DMS153 treated with DMSO at 0.1 percent for 48 hours (cell line): ENCODE results near the gene CPLANE2.
"Not testable (repeated sequence)": the region's sequence is repeated elsewhere in the genome, so short reads cannot be mapped to it uniquely, and the experiment has no call there.

Source experiments
- DNase-seq: peaks from one replicate; lab custom pipeline; 2025; ENCODE audit not compliant: unreplicated experiment; lab: John Stamatoyannopoulos, UW

The CPLANE2 gene

DNA sequence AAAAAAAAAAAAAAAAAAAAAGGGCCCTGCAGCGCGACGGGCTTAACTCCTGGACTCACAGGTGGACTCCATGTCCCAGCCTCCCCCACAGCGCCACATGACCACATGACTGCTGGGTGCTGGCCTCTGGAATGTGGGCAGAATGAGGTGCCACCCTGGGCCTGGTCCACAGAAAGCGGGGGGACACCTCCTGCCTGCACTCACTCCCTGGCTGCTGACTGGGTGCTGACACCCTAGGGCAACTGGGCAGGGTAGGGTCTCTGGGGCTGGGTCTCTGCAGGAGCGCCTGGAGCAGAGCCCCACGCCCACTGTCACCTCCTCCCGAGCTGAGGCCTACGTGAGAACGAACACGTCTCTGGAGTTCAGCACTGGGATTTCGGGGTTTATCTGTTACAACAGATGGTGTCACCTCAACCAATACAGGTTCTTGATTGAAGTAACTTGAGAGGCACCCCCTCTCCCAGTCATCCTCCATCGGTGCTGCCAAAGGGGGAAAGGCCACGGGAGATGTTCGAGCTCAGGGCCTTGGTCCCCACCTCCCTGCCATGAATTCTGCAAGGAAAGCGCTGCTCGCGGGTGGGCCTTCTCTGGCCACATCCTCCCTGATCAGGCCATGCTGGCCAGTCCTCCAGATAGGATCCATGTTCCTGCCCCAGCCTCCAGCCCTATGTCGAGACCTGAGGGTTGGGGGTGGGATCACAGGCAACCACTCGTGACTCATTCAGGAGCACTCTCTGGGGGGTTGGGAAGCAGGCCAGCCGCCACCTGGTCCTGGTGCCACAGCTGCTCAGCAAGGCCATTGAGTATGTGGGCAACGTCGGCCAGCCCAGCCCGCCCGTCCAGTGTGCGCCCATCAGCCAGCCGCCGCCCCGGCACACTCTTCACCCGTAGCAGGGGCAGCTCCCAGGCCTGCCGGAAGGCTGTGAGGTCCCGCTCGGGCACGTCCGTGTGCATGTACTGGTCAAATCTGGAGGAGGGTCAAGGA, 5.4 kb downstream of the CPLANE2 start:
- no peak for DNase-seq

DNA sequence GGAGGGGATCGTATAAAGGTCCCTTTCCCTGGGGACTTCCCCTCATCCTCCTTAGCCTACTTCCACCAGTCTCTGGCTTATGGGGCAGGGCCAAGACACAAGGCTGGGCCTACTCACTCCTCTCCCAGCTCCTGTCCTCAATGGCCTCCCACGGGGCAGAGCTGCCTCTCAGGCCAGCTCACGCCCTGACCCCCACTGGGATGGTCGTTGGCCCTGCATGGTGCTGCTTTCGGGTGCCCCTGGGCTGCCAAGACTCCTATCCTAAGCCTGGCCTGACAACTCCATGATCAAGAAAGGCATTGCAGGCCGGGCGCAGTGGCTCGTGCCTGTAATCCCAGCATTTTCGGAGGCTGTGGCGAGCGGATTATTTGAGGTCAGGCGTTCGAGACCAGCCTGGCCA, 6.2 kb downstream of the CPLANE2 start:
- no peak for DNase-seq

DNA sequence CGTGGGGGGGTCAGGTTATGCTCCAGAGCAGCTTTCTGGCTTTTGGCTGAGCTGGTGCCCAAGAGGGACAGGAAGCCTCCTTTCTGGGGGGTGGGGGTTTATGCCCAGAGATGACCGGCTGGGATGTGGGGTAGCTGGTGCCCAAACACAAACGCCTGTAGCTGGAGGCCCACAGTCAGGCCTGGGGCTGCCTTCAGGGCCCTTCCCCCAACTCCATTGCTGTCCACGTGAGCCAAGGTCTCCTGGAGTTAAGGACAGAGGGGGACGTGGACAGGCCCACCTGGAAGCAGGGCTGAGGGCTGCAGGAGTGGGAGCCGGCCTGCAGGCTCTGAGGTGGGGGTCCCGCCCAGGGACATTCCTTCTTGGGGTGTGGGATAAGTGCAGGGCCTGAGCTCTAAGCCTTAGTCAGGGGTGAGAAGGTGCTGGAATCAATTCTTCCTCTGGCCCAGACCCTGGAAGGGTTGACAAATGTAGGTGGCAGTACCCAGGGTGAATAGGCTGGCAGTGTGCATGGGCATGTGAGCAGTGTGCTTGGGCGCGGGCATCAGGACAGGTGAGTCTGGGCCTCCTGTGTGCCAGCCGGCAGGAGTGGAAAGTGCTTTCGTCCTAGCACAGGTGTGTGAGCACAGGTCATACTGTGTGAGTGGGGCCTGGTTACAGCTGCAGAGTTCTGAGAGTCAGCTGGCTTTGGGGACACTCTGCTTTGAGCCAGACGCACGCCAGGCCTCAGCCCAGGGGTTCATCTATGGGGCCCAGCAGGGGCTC, 6.8 kb downstream of the CPLANE2 start:
- DNase-seq: no peak

DNA sequence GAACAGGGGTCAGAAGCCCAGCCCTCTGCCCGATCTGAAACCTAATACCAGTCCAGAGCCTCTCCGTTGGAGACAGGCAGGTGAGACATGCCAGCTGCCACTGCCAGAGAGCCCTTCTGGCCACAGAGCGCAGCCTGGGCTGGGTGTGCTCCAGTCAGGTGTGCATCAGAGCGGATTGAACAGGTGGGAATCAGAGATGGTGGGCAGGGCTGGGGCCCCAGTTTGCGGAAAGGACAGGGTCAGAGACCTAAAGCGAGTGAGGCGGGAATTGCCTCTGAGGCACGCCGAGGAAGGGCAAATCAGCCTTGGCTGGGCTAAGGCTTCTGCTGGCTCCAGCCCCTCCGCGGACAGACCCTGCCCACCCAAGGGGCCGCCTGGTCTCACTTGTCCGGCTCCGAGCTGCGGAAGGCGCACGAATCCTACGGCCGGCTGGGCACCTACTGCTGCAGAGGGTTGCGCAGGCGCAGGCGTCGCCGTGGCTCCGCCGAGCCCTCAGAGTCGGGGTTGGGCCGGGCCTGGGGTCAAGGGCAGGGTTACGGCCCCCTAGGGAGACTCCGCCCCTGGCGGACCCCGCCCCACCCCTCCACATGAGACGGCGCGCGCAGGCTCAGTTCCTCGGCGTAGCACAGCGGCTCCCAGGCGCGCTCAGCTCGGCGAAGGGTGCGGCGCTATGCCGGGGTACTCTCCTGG, 10.3 kb downstream of the CPLANE2 start:
- DNase-seq: no peak

DNA sequence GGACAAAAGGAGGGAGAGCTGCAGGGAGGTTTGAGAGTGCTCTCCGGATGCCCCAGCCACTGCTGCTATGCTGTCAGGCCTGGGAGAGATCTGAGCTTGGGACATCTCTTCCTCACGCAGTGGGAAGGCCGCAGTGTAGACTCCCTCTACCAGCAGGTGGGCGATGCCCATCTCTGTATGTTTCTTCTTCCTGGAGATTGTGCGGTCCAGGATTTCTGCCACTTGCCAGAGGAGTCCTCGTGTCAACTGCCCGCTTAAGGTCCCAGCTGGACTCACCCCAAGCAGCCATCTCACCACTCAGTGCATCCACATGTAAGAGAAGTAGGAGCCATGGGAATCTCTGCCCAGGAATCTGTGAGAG, 10.9 kb downstream of the CPLANE2 start:
- no peak for DNase-seq

DNA sequence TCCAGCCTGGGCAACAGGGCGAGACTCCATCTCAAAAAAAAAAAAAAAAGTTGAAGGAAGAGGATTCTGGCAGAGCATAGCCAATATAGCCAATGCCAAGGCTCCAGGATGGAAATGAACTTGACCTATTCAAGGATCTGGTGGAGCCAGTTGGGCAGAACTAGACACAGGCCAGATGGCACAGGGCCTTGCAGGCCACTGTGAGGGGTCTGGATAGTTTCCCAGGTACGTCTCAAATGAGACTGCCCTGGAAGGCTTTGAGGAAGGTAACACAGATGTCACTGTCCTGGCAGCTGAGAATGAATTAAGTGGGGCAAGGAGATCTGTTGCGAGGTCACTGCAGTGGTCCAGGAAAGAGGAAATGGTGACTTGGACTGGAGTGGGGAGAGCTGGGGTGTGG, 12.5 kb downstream of the CPLANE2 start:
- no peak for DNase-seq

DNA sequence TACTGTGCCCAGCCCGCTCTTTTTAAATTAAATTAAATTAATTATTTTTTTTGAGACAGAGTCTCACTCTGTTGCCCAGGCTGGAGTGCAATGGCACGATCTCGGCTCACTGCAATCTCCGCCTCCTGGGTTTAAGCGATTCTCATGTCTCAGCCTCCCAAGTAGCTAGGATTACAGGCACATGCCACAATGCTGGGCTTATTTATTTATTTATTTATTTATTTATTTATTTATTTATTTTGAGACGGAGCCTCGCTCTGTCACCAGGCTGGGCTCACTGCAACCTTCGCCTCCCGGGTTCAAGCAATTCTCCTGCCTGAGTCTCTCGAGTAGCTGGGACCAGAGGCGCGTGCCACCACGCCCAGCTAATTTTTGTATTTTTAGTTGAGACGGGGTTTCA, 14.3 kb downstream of the CPLANE2 start:
- DNase-seq: not testable (repeated sequence)

DNA sequence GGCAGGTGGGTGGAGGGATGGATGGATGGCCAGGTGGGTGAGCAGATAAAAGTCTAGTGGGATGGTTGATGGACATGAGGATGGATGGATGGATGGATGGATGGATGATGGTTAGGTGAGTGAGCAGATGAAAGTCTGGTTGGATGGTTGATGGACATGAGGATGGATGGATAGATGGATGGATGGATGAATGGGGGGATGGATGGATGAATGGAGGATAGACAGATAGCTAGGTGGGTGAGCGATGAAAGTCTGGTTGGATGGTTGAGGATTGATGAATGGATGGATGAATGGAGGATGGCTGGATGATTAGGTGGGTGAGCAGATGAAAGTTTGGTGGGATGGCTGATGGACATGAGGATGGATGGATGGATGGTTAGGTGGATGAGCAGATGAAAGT, 15.5 kb downstream of the CPLANE2 start:
- DNase-seq: no peak

DNA sequence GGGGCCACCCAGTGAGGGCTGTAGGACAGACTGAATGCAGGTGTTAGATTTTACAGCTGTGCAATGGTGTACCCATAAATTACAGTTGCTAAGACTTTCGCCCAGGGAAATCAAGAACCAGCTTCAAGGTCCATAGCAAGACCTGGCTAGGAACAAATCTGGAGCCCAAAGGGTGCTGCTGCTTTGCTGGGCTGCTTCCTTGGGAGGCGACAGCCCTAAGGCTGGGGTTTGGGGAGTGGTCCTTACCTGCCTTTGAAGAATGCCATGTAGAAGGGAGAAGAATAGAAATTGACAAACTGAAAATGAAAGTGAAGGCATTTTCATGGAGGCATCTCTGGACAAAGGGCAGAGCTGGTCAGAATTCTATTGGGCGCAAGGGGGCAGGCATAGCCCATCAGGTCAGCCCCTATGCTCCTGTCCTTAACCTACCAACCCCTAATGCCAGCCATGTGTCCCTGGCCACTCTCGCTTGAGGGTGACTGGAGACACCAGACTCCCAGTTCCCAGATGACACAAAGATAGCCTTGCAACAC, 16.9 kb downstream of the CPLANE2 start:
- no peak for DNase-seq

DNA sequence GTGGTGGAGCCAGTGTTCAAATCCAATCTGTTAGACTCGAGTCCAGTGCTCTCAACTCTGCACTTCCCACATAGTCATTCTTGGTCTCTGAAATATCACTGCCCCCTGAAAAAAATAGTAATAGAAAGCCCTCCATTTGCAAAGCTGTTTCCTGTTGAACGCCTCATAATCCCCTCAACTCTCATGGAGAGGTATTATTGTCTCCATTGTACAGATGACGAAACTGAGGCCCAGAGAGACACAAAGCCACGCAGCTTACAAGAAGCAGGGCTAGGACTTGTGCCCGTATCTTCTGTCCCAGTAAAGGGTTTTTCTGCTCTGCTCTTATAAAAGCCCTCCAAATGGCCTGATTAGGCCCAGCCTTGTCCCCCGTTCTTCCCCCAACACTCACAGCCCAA, 18.3 kb downstream of the CPLANE2 start:
- DNase-seq: no peak

DNA sequence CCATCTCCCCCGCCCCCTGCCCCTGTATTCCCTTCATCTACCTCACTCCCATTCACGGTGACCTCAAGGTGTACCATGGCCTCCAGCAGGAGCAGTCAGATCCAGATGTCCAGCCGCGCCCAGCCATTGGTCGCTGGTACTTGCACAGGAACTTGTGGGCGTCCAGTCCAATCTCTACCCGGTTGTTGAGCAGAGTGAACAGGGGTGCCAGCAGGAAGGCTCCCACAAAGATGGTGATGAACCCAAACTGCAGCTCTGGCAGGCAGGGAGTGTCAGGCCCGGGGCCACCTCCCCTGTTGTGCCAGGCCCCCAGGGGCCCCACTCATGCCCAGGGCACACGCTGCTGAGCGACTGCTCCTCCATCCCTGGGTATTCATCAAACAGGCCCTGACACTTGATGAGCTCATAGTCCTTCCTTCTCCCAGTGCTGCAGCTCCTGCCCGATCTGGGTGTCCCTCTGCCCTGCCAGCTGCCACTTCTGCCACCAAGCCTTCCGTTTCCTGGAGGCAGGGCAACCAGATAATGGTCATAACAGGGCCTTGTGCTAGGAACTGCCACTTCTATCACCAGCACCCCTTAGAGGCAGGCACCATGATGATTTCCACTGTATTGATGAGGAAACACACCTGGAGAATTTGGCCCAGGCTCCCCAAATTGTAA, 18.8 kb downstream of the CPLANE2 start:
- DNase-seq: no peak

DNA sequence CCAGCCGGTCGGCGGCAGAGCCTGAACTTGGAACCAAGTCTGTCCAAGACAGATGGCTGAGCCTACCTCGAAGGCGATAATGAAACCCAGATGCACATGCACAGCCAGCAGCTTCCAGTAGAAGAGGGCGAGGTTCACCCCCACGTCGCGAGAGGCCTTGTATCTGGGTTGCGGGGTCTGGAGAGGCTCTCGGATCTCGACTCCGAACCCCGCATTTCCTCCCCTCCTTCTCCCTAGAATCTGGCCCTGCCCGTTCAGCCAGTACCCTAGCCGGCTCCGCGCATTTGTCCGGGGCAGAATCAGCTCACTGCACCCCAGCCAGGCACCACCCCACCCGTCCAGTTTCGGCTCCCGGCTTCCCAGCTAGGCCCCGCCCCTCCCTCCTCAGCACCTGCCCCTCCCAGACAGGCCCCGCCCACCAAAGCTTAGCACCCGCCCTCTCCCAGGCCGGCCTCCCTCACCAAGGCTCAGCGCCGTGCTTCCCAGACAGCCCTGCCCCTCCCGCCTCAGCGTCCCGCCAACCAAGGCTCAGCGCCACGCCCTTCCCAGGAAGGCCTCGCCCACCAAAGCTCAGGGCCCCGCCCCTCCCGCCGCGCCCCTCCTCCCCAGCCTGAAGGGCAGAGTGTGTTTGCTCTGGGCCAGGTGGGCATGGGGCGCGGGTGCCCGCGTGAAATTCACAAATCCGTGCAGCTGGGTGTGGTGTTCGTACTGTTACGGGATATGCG, 19.8 kb downstream of the CPLANE2 start:
- peak; percentile 87 for DNase-seq

DNA sequence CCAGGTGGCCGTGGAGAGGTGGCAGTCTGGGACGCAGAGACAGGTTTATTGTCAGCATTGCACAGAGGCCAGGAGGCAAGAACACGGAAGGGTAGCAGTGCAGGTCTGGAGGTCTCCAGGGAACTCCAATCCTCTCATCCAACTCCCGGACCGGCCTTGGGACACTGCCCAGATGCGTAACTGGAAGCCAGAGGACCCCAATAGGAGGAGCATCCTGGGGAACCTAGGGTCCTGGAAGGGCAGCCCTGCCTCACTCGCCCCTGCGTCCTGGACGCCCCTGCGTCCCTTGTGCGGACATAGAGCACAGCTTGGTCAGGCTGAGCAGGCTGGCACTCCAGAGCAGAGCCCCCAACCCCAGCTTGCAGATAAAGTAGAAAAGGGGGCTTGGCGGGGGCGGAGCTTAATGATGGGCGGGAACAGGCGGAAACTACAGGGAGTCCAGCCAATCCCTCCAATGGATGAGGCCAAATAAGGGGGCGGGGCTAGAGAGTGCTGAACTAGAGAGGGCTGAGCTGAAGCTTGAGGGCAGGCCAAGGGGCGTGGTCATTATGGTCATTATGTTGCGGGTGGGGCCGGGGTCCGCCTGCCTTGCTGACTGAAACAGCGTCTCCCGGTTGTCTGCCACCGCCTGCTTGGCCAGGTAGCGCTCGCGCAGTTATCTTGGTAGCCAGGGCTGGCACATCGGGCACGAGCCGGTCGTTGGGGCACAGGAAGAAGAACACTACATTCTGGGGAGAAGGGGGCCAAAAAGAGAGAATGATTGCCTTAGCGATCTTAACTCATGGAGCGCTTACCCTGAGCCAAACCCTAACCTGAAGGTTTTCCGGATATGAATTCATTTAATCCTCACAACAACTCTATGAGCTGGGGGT, 20.9 kb downstream of the CPLANE2 start:
- peak; percentile 90 for DNase-seq

DNA sequence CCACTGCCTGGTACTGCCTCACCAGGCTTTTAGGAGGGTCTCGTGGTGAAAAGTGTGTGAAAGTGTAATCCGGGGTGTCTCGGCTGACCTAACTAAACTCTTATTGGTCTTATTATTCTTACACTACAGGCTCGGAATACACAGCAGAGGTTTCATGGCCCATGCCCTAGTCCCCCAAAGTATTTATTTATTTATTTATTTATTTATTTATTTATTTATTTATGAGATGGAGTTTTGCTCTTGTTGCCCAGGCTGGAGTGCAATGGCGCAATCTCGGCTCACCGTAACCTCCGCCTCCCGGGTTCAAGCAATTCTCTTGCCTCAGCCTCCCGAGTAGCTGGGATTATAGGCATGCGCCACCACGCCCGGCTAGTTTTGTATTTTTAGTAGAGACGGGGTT, 21.7 kb downstream of the CPLANE2 start:
- not testable (repeated sequence) for DNase-seq

DNA sequence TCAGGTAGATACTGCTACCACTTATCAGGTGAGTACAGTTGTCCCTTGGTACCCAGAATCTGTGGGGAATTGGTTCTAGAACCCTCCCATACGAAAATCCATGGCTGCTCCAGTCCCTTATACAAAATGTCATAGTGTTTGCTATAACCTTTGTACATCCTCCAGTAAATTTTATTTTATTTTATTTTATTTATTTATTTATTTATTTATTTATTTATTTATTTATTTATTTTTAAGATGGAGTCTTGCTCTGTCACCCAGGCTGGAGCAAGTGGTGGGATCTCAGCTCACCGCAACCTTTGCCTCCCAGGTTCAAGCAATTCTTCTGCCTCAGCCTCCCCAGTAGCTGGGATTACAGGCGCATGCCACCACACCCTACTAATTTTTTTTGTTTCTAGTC, 23.4 kb downstream of the CPLANE2 start:
- DNase-seq: not testable (repeated sequence)

DNA sequence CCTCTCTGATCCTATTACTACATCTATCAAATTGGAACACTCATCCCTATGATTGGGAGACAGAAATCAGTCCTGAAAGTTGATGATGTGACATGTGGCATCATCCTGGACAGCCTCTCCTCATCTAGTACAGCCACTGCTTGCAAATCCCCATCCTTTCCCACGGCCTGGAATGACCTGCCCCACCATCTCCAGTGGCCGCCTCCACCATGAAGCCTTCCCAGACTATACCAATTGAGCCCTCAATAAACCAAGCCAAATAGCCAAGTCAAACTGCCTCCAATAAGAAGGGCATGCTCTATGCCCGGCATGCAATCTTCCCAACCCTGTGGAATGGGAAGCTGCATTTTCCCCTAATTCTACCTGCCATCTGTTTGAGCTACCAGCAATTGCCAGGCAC, 24.0 kb downstream of the CPLANE2 start:
- no peak for DNase-seq

DNA sequence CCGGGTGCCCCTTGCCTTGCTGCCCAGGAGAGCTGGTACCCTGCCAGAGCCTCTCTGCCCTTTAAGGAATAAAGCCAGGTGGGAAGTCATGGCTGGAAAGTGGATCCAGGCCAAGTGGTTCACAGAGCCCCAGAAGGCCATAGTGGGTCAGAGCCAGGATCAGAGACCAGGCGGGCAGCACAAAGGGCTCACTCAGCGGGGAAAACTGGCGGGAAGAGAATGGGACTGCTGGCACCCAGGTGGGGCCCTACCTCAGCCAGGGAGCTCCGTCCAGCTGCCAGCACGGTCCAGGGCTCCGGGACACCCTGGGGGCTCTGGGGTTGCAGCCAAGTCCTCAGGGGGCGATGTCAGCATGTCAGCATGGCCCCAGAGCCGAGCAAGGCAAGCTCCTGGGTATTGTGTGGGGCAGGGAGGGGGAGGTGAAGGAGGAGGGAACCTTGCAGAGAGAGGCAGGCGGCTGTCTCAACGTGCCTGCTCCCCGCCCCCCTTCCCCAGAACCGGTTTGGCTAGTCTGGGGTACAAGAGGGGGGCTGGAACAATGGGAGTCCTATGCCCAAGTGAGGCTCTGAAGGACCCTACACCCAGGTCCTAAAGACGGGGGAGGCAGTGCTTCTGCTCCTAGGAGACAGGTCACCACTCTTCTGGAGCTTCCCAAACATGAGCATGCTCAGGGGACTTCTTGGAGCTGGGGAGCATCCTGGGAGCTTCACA, 24.6 kb downstream of the CPLANE2 start, which contains the start of gene ARHGEF19:
TSS of gene ARHGEF19 (minus strand) at position 402 of the 711 bp plus-strand sequence. CDS start 3,598 bp downstream, outside the sequence.
- DNase-seq: peak; percentile 53

DNA sequence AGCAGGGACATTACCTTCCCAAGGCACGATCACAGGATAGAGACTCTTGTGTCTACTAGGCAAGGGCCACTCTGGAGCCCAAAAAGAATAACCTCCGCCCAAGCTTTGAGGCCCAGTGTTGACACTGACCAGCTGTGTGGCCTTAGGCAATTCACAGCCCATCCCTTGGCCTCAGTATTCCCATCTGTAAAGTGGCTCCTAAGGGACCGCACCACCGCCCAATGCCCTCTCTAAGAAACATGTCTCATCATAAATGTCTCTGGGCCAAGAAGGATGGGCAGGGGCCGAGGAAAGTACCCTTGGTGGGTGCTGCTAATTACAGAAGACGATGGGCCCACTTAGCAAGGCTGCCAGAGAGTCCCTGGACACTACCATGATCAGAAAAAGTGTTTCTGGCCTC, 25.2 kb downstream of the CPLANE2 start:
- DNase-seq: no peak
